GM21786 (cell line): ENCODE measurements around the gene ULK2.
"Not testable (repeated sequence)": the region's sequence is repeated elsewhere in the genome, so short reads cannot be mapped to it uniquely, and the experiment has no call there.

Source experiments
- ATAC-seq: cut with Tn5 transposase; IDR thresholded peaks from one replicate; pipeline ENCODE4 v1.9.1; 2021; ENCODE audit not compliant: unreplicated experiment

The ULK2 gene

DNA sequence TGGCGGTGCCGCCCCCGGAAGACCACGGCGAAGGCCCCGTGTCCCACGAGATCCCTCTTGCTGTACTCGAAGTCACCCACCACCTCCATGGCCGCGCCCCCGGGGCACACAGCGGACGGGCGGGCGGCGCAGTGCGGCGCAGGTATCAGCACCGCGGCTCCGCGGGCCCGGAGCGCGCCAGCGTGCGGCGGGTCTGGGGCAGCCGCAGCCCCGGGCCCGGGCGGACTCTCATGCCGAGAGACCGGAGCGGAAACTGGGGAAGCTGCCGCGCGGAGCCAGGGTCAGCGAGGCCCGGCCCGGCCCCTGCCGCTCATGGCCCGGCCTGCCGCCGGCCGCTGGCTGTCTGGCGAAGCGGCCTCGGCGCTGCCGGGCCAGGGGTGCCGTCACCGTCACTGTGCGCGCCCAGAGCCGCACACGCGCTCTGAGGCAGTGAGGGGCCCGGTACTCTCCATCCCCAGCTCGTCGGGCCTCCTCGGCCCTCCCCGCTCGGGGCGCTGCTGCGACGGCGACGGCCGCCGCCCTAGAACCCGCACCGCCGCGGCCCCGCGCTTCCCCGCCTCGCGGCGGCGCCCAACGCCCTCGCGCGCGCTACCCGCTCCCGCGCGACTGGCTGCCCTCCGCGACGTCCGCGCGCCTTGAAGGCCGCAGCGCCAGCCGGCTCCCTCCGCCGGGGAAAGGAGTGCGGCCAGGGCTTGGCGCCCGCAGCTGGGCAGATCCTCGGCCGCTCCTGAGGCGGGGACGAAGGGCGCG is at the start of gene ULK2:
TSS of gene ULK2 (minus strand) at position 608 of the 750 bp plus-strand sequence. CDS start at position 89, 519 bp downstream.
- ATAC-seq: peak; percentile 50

DNA sequence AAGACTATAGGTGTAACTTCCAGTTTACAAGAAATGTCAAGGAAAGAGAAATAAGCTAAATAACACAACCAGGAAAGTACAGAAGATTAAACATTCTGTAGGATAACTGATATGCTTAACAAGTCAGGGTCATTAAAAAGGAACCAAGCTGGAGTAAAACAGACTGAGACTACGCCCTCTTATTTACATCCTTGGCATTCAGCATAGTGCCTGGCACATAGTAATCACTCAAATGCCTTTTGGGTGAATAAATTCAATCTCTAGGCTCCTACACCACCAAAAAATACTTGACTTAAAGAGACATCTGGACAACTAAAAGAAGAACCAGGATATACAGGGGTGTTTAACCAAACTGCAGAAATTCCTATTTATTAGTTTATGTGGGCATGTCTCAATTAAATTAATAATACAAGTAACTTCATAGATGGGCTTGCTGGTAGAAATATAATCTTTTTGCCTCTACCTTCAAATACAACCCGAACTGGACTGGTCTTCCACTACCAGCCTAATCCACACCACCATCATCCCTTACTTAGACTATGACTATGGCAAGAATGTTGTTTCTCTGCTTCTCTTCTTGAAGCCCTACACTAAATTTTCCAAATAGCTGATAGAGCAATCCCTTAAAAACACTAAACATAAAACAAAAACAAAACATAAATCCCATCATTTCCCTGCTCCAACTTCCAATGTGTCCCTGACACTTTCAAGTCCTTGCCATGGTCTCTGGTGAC is 47.7 kb upstream of the ULK2 start:
- ATAC-seq: no peak

DNA sequence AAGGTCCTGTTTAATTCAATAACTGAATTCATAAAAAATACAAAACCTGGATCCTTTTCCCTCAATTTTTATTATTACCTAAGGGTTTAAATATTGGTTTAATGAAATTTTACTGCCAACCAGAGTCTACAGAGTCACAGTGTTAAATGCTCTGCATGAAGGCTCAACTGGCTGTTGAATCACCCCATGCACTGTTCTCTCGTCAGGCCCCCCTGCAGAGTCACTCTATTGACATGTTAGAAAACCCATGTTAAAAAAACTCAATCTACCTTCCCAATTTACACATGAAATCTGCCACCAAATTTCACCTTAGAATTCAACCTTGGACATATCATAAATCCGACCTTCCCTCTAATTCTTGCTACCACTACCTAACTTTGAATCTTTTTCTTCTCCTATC is 43.3 kb upstream of the ULK2 start:
- ATAC-seq: no peak

DNA sequence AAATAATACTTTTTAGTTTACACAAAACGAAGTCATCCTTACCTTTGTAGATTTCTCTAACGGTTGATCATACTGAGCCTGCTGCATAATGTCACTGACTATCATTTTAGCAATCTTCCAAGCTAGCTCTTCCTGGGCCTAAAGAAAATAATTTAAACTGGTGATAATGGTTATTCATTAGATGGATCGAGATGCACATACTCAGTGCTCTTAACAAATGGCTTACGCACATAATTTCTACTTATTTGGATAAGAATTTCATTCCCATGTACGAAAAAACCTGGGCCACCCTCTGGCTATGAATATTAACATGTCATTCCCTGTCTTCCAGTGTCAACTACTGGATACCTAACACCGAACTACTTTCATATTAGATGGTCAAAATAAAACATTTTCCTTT is 41.4 kb upstream of the ULK2 start:
- no peak for ATAC-seq

DNA sequence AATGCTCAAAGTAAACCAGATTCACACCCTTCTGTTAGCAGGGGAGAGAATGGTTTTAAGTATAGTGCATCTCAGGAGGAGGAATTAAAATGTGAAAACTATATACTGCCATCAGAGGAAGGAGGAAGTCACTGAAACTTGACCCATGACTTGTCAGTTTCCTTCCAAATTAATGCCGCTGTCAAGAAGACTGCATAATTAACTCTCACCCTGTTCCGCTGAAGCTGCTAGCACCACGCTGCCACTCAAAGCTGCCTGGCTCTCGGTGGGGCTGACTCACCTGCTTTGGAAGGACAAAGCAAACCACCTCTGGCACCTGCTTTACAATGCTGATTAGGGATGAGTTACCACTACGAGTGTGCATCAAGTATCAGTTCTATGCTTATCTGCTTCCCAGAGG is 37.8 kb upstream of the ULK2 start:
- no peak for ATAC-seq

DNA sequence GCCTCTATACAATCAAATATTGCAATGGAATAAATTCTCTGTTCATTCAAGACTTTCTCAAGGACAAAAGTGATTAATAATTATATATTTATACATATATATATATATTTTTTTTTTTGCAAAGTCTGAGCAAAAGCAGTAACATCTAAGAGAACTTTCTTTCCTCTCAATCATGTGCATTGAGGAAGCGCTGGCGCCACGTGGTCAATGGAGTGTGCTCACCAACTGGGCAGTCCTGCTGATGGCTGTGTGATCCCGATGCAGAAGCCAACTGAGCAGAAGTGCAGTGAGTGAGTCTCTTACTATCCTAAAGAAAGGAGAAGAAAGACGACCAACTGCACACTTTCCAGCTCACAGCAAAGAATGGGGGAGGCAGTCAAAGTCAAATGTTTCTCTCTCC is 37.2 kb upstream of the ULK2 start:
- ATAC-seq: no peak

DNA sequence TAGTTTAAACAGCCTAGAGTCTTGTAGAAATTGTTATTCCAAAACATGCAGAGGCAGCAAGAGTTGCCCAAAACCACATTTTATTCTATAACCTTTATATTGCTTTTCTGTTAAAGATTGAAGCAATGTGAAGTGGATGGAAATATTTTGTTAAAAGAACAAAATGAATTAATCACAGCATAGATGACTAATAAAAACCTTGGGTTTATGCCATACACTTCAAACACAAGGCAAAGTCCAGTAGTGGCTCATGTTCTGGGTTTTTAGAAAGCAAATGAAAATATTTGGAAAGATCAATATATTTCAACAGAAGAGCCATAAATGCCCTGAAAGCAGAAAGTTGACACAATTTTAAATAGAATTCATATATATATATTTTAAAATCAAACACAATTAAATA is 36.7 kb upstream of the ULK2 start:
- no peak for ATAC-seq

DNA sequence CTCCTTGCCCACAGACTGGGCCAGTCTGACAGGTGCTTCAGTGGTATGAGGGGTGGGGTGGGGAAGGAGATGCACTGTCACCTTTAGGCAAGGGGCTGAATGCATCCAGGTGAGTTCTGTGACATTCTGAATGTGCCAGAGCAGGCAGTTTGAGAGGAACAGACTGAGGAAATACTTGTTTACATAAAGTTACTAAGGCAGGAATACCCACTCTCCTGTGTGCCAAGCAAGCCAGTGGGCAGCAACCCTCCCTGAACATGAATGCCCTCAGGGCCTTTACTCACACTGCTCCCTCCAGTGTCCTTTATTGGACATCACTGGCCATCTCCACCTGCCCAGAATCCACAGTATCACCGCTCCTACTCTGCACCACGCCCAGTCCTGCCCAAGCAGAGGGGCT is 33.1 kb upstream of the ULK2 start:
- no peak for ATAC-seq

DNA sequence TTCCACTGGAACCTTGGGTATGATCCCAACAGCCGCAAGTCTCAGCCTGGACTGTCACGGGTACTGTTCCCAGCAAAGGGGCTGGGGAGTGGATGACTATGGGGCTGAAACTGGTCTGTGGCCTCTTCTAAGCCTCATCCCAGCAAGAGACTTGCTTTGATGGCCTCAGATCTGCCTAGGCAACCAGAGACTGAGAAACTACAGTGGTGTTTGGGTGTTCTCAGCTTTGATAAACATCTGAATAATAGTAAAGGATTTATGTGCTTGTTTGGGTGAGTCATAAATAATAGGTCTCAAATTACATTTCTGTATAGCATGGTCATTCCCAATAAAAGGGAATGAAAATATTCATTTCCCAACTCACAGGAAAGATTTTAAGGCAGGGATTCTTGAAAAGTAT is 30.2 kb upstream of the ULK2 start:
- ATAC-seq: no peak

DNA sequence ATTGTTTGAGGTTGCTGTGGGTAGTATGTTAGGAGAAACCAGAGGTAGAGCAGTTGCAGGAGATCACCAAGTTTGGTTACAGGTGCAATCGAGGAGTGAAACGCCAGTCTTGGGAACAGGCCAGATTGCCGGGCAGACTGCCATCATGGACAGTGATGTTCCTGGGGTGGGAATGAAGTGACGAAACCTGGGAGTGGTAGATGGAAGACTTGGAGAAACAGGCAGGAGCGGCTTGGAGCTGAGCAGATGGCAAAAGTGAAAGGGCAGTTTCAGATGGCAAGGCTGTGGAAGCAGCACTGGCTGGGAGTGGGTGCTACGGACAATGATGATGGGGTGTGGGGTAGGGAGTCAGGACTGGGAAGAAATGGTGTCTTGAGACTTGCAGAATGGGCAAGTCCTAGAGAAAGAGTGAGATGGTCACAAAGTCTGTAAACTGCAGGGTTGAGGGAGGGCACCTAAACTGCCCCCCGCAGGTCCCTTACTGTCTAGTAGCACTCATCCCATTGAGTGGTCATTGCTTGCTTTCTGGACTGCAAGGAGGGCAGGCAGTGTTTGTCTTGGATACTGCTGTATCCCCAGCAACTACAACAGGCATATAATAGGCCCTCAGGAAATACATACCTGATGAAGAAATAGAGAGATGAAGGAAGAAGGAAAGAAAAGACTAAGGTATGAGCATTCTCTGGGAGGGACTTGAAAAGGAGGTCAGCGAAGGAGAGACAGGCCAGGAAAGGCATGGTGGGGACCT is 29.5 kb upstream of the ULK2 start:
- ATAC-seq: no peak

DNA sequence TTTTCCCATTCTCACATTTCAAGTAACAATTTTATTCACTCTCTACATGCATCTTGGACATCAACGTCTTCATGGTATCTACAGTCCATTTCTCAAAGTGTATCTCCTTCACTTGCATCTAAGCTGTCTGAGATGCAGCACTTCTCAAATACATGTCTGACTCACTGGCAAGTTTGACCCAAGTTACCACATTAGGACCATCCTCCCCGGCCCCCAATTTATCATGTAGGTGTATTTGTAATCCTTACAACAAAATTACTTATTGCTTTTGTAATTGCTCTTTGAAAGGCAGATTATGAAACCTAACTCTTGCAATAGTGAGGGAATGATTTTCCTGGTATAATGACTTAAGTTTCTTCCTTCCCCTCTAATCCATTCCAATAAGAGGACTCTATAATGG is 28.9 kb upstream of the ULK2 start:
- ATAC-seq: no peak

DNA sequence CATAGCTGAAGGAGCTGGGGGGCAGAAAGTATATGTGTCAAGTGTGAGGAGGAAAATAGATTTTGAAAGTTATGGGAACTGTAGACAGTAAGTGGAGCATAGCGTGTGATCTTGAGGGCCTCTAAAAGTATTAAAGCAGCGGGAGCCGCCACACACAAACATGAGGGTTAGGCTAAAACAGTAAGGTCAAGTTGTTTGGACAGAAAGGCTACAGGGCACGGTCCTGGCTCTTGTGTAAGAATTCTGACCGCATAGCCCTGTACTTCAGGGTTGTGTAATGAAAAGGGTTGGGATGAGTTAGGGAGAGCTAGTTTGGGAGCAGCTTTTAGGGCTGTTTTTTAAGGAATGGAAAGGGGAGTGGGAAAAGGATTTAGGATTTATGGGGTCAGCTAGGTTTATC is 22.8 kb upstream of the ULK2 start:
- not testable (repeated sequence) for ATAC-seq

DNA sequence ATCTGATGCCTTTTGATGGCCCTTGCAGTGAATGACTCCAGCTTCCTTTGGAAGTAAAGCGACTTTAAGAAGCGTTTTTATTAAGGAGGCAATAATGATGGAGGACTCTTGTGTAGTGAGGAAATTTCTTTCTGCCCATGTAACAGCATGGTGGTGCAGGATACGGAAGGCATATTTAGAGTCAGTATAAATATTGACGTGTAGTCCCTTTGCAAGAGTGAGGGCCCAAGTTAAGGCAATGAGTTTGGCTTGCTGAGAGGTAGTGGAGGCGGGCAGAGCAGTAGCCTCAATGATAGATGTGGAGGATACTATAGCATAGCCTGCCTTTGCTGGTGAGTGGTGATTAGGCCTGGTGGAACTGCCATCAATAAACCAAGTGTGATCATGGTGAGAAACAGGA is 22.3 kb upstream of the ULK2 start:
- ATAC-seq: not testable (repeated sequence)

DNA sequence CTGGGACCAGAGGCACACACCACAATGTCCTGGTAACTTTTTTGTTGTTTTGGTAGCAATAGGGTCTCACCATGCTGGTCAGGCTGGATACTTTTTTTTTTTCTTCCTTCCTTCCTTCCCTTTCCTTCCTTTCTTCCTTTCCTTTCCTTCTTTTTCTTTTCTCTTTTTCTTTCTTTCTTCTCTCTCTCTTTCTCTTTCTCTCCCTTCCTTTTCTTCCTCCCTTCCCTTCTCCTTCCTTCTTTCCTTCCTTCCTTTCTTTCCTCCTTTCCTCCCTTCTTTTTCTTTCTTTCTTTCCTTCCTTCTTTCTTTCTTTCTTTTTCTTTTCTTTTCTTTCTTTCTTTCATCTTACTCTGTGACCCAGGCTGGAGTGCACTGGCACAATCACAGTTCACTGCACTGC is 18.4 kb upstream of the ULK2 start:
- no peak for ATAC-seq

DNA sequence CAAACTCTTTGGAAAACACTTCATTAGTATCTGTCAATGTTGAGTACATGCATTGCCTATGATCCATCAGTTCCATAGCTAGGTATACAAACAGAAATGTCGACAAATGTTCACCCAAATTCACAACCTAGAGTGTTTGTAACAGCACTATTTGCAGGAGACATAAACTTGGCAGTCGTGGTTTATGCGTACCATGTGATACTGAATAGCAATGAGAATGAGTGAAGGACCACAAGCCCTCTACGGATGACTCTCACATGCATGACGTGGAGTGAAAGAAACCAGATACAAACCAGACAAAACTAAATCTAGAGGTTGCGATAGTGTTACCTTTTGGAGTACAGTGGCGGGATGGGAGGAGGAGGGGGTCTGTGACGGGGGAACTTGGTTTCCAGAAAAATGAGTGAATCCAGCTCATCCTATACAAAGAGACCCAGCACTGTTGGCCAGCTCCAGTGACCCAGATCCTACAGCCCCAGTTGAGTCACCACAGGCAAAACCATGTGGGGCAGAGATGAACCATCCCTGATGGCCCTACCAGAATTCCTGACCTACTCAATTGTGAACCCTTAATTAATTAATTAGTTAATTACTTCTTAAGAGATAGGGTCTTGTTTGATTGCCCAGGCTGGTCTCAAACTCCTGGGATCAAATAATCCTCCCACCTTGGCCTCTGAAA is 15.9 kb upstream of the ULK2 start:
- ATAC-seq: no peak

DNA sequence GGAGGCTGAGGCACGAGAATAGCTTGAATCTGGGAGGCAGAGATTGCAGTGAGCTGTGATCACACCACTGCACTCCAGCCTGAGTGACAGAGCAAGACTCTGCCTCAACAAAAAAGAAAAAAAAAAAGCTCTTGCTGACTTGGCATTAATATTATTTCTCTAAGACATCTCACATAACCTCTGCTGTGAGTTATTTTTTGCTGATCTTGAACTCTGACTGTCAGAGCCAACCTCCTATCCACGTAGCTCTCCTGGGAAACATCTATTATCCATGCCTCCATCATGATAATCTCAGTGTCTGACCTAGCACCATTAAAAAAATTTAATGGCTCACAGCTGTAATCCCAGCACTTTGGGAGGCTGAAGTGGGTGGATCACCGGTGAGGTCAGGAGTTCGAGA is 12.7 kb upstream of the ULK2 start:
- no peak for ATAC-seq

DNA sequence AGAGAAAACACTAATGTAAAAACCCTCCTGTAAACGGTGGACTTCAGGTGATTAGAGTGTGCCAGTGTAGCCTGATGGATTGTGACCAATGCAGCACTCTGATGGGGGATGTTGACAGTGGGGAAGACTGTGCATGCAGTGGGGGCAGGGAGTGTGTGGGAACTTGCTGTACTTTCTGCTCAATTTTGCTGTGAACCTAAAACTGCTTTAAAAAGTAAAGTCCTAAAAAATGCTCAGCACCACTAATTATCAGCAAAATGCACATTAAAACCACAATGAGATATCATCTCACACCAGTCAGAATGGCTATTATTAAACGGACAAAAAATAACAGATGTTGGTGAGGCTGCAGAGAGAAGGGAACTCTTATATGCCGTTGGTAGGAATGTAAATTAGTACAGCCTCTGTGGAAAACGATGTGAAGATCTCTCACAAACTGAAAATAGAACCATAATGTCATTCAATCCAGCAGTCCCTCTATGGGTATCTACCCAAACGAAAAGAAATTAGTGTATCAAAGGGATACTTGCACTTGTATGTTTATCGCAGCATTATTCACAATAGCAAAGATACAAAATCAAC is 9.7 kb upstream of the ULK2 start:
- ATAC-seq: no peak

DNA sequence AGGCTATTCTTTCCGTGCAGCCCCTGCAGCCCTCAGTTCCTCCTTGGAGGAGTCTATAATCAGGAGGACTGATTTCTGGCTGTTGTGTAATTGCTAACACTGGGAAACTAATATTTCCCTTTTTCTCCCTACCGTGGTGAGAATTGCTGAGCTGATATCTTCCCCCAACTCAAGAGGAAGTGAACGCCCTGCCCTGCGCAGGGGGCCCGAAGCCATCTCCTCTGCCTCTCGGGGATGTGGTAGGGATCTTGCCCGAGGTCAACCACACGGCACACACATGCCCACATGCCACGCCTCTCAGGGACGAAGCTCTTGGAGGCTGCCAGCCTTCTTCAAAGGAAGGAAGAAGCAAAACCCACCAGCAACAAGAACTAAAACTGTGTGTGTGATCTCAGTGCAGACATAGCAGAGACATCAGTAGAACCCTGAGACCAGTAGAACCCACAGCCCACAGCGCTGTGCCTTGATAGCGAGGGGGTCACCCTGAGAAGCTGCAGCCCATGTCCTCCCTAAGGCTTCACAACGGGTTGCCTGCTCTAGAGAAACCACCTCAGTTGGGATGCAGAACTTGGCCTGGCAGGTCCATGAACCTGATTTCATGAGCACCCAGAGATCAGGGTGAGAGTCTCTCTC is 8.9 kb upstream of the ULK2 start:
- ATAC-seq: no peak

DNA sequence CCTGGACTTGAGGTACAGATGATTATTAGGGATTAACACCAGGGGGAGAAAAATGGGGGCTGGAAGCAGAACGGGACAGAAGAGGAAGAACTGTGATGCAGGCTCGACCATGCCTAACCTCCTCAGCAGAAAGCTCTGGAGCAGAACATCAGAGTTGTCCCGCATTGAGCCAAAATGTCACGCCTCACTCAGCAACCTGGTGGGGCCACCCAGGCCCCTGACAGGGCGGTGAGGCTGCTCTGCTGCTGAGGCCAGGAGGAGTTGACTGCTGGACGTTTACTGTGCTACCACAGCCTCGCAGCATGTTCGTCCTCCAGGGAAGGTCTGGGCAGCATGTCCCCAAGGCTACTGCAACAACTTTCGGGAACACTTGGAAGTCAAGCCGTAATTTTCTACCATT is 6.5 kb upstream of the ULK2 start:
- ATAC-seq: no peak

DNA sequence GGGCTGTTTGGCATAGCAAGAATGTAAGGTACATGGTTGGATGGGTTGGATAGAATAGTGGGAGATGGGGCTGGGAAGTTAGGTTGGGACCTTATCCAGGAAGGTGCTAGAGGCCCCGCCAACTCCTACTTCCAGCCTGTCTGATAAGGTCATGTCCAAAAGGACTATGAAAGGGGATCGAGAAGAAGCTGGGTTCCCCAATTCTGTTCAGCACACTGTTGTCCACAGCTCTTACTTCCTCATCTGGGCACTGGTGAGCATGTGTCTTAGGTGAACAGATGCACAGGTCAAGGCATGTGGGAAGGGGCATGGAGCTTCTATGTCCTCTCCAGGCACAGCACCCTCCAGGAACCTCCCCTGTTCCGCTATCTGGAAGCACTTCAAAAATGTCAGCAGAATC is 5.6 kb upstream of the ULK2 start:
- no peak for ATAC-seq

DNA sequence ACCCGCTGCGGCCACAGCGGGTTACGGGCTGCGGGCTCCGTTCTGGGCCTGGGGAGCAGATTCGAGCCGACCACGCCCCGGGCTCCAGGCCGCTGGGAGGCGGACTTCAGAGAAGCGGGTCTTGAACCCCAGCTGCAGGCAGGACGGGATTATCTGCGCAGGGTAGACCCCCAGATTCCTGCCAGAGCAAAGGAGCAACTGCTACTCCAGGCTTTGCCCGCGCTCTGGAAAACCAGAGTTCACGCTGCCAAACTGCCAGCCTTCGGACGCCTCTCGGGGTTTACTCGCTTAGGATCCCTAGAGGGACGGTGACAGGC is 301 bp upstream of the ULK2 start:
- no peak for ATAC-seq
